LNCaP clone FGC (cell line): Measurements from ENCODE around the gene KRTAP9-6.
"Not testable (repeated sequence)": the region's sequence is repeated elsewhere in the genome, so short reads cannot be mapped to it uniquely, and the experiment has no call there.

Experiments
- DNase-seq: peaks from one replicate; pipeline ENCODE4 v3.0.0-alpha.2; 2011; ENCODE audit warnings: low read depth
- H3K4me3 ChIP-seq: 2 replicates; pipeline ENCODE4 v1.5.1; 2011; ENCODE audit warnings: mild to moderate bottlenecking, low read depth, low read length, control low read depth
- TF ChIP-seq, protein P1 (sequence below): IDR thresholded peaks from 2 replicates; pipeline ENCODE4 v1.5.1; 2012; ENCODE audit warnings: mild to moderate bottlenecking; ENCODE audit not compliant: control insufficient read depth, insufficient read depth; ENCODE audit errors: extremely low read depth

The KRTAP9-6 gene

GRCh38 chr17:41249637-41250240 lies 15.4 kb upstream of the KRTAP9-6 start, which contains the start of gene KRTAP9-4:
Gene KRTAP9-4 (plus strand): TSS chr17:41249687. CDS start chr17:41249721, 34 bp downstream.
- not testable (repeated sequence) for DNase-seq, H3K4me3 ChIP-seq

DNA sequence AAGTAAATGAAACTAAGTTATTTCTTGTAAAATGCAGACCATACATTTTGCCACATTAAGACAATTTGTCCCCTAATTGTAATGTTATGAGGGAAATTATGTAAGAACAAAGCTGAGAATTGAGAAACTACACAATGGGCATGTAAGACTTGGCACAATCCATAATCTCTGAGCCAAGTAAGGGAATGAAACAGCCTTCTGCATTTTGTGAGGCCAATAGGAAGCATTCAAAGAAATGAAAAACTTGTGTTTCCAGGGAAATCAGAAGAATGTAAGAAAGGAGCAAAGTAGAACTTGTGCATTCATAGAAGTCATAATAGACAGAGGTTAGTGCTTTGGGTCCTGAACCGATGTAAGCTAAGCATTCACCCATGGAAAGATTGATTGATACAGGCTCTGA lies 13.9 kb upstream of the KRTAP9-6 start:
- no peak overlapping the region for H3K4me3 ChIP-seq
- TF ChIP-seq, protein P1, sequence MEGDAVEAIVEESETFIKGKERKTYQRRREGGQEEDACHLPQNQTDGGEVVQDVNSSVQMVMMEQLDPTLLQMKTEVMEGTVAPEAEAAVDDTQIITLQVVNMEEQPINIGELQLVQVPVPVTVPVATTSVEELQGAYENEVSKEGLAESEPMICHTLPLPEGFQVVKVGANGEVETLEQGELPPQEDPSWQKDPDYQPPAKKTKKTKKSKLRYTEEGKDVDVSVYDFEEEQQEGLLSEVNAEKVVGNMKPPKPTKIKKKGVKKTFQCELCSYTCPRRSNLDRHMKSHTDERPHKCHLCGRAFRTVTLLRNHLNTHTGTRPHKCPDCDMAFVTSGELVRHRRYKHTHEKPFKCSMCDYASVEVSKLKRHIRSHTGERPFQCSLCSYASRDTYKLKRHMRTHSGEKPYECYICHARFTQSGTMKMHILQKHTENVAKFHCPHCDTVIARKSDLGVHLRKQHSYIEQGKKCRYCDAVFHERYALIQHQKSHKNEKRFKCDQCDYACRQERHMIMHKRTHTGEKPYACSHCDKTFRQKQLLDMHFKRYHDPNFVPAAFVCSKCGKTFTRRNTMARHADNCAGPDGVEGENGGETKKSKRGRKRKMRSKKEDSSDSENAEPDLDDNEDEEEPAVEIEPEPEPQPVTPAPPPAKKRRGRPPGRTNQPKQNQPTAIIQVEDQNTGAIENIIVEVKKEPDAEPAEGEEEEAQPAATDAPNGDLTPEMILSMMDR = no peak
- DNase-seq = no peak

GRCh38 chr17:41254861-41255260 lies 10.3 kb upstream of the KRTAP9-6 start:
- TF ChIP-seq, protein P1 = no peak
- DNase-seq = no peak
- H3K4me3 ChIP-seq = no peak overlapping the region

- H3K4me3 ChIP-seq, DNase-seq: not testable (repeated sequence)
Measured at GRCh38 chr17:41255381-41256290, 9.5 kb upstream of the KRTAP9-6 start, which contains the start of gene KRTAP9-9. Gene KRTAP9-9 (plus strand): TSS chr17:41255384.

- no peak overlapping the region for H3K4me3 ChIP-seq
- DNase-seq = no peak
- TF ChIP-seq, protein P1 = no peak
Measured at GRCh38 chr17:41256291-41256685, 8.9 kb upstream of the KRTAP9-6 start.

DNA sequence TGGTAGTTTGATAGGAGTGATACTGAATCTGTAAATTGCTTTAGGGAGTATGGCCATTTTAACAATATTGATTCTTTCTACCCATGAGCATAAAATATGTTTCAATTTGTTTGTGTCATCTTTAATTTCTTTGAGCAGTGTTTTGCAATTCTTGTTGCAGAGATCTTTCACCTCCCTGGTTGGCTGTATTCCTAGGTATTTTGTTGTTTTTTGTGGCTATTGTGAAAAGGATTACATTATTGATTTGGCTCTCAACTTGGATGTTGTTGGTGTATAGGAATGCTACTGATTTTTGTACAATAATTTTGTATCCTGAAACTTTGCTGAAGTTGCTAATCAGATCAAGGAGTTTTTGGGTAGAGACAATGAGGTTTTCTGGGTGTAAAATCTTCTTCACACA lies 6.8 kb upstream of the KRTAP9-6 start:
- DNase-seq = no peak
- TF ChIP-seq, protein P1 = no peak
- no peak overlapping the region for H3K4me3 ChIP-seq

DNA sequence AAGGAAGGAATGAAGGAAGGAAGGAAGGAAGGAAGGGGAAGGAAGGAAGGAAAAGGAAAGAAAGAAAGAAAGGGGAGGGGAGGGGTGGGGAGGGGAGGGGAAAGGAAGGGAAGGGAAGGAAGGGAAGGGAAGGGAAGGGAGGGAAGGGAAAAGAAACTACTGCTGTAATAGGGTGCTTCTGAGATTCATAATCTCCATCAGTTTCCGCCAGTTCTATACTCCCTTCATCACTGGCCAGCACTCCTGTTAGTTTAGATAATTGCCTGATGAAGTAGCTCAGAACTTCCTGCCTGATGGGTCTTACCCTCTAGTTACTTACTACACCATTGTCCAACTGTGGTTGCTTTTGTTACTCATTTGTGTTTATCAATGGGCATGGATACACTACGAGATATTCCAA lies 2.0 kb upstream of the KRTAP9-6 start:
- DNase-seq = no peak
- TF ChIP-seq, protein P1 = no peak
- no peak overlapping the region for H3K4me3 ChIP-seq
